GM12878 (cell line): Measurements from ENCODE around the gene SPATA32. TPM values are rescaled to one million over a fixed set of nuclear protein-coding genes. Genes with fewer than 3 reads are reported as not detected.

ENCODE experiments used
- ATAC-seq: fragments of 200-7000 bp; cut with Tn5 transposase; 3 replicates; pipeline ENCODE4 v1.9.1; 2020; ENCODE audit warnings: mild to moderate bottlenecking, moderate library complexity
- BruUV-seq: library from RNA; stranded (reverse); fragments of 400-500 nt; replicated peaks from 2 replicates; lab custom pipeline; 2021; lab: Mats Ljungman, UMichigan
- CTCF ChIA-PET: fragments of 300-600 bp; sonication (Branson Sonifier 250); formaldehyde crosslinking; extraction: SDS; loops from one replicate; lab custom pipeline; 2021; ENCODE audit warnings: inconsistent platforms; lab: Yijun Ruan, JAX
- POLR2A ChIA-PET: fragments of 350-600 bp; formaldehyde crosslinking; extraction: SDS; loops from one replicate; lab custom pipeline; 2021; ENCODE audit warnings: inconsistent platforms; lab: Charles Lee
- RAD21 ChIA-PET: fragments of 300-600 bp; sonication (Branson Sonifier 250); formaldehyde crosslinking; loops from one replicate; lab custom pipeline; 2023; ENCODE audit warnings: antibody characterized with exemption; ENCODE audit not compliant: unreplicated experiment; lab: Charles Lee
- SMC1A ChIA-PET: fragments of 300-600 bp; sonication (Branson Sonifier 250); formaldehyde crosslinking; loops from one replicate; lab custom pipeline; 2023; ENCODE audit not compliant: unreplicated experiment, uncharacterized antibody; lab: Charles Lee
- DNase-seq: peaks from one replicate; pipeline ENCODE4 v3.0.0-alpha.2; 2011; ENCODE audit warnings: low read depth, low spot score
- FAIRE-seq: peaks from 3 replicates; lab custom pipeline; 2011; peaks lifted over from hg19 to GRCh38; lab: Jason Lieb, UNC
- H2AFZ ChIP-seq: 2 replicates; pipeline ENCODE4 v1.6.0; 2011; ENCODE audit warnings: low read depth, low read length, control low read depth; ENCODE audit not compliant: control insufficient read depth
- H3K27ac ChIP-seq: 2 replicates; pipeline ENCODE4 v1.5.1; 2011; ENCODE audit warnings: control low read depth; ENCODE audit not compliant: control insufficient read depth, insufficient read depth
- H3K27me3 ChIP-seq, 2 experiments: replicated peaks in 1 of 2; 2 replicates each; pipeline versions ENCODE4 v1.6.0 to v1.6.1; 2011; ENCODE audit warnings: low read length in 1 of 2; ENCODE audit not compliant: control insufficient read depth in 2 of 2, insufficient read depth in 2 of 2
- H3K36me3 ChIP-seq, 2 experiments: 2 replicates each; pipeline ENCODE4 v1.5.1; 2011; ENCODE audit warnings: low read length in 1 of 2; ENCODE audit not compliant: control insufficient read depth in 2 of 2, insufficient read depth in 2 of 2
- H3K4me1 ChIP-seq: 2 replicates; pipeline ENCODE4 v1.6.1; 2011; ENCODE audit warnings: mild to moderate bottlenecking, low read length, moderate library complexity, mixed read lengths; ENCODE audit not compliant: control insufficient read depth, insufficient read depth
- H3K4me2 ChIP-seq: 2 replicates; pipeline ENCODE4 v1.6.0; 2011; ENCODE audit warnings: control low read depth; ENCODE audit not compliant: control insufficient read depth, insufficient read depth
- H3K4me3 ChIP-seq: fragments of 200-600 bp; sonication (generic); 2 replicates; pipeline ENCODE4 v1.5.1; 2016
- H3K79me2 ChIP-seq: 2 replicates; pipeline ENCODE4 v1.6.0; 2011; ENCODE audit warnings: low read length; ENCODE audit not compliant: control insufficient read depth, insufficient read depth
- H3K9ac ChIP-seq: 2 replicates; pipeline ENCODE4 v1.8.0; 2011; ENCODE audit warnings: low read length, control low read depth, mixed read lengths; ENCODE audit not compliant: control insufficient read depth, insufficient read depth
- H3K9me3 ChIP-seq: replicated peaks from 3 replicates; pipeline ENCODE4 v1.5.1; 2011; ENCODE audit warnings: mild to moderate bottlenecking, low read length; ENCODE audit not compliant: control insufficient read depth, insufficient read depth
- H4K20me1 ChIP-seq: 2 replicates; pipeline ENCODE4 v1.6.0; 2011; ENCODE audit not compliant: control insufficient read depth, insufficient read depth
- BACH1 ChIP-seq: fragments of 450-650 bp; IDR thresholded peaks from 2 replicates; pipeline ENCODE4 v1.6.1; 2017; ENCODE audit warnings: mild to moderate bottlenecking, borderline replicate concordance
- CBFB ChIP-seq: IDR thresholded peaks from 2 replicates; pipeline ENCODE4 v1.6.1; 2016; ENCODE audit warnings: antibody characterized with exemption, low read depth
- GABPA ChIP-seq: IDR thresholded peaks from 2 replicates; pipeline ENCODE4 v1.6.1; 2014; ENCODE audit warnings: antibody characterized with exemption, low read depth, mild to moderate bottlenecking, inconsistent platforms
- HDAC2 ChIP-seq: fragments of 200-600 bp; sonication (generic); IDR thresholded peaks from 2 replicates; pipeline ENCODE4 v1.6.1; 2017
- KDM1A ChIP-seq: fragments of 200-600 bp; sonication (generic); IDR thresholded peaks from 2 replicates; pipeline ENCODE4 v1.6.1; 2016; ENCODE audit warnings: borderline replicate concordance
- LARP7 ChIP-seq: fragments of 450-650 bp; IDR thresholded peaks from 2 replicates; pipeline ENCODE4 v1.6.1; 2017; ENCODE audit warnings: mild to moderate bottlenecking
- MEF2A ChIP-seq: IDR thresholded peaks from 2 replicates; pipeline ENCODE4 v1.6.1; 2011; ENCODE audit warnings: low read depth, mild to moderate bottlenecking, low read length, moderate library complexity; ENCODE audit not compliant: insufficient read depth
- MTA3 ChIP-seq: IDR thresholded peaks from 2 replicates; pipeline ENCODE4 v1.6.1; 2012; ENCODE audit warnings: low read length, inconsistent platforms, borderline replicate concordance
- PAX8 ChIP-seq: fragments of 450-650 bp; IDR thresholded peaks from 2 replicates; pipeline ENCODE4 v1.6.1; 2017; ENCODE audit warnings: mild to moderate bottlenecking, moderate library complexity
- POLR2AphosphoS2 ChIP-seq: IDR thresholded peaks from 2 replicates; pipeline ENCODE4 v1.6.1; 2011; ENCODE audit warnings: low read depth, mild to moderate bottlenecking, low read length, improper control_type of control experiment, moderate library complexity
- RBBP5 ChIP-seq: fragments of 200-600 bp; sonication (generic); conservative IDR thresholded peaks from 2 replicates; pipeline ENCODE4 v1.6.1; 2016
- SMARCA5 ChIP-seq: fragments of 450-650 bp; IDR thresholded peaks from 2 replicates; pipeline ENCODE4 v1.6.1; 2017; ENCODE audit warnings: mild to moderate bottlenecking
- ZNF217 ChIP-seq: fragments of 450-650 bp; IDR thresholded peaks from 2 replicates; pipeline ENCODE4 v1.6.1; 2017; ENCODE audit warnings: antibody characterized with exemption, mild to moderate bottlenecking
- ZNF24 ChIP-seq: fragments of 450-650 bp; IDR thresholded peaks from 2 replicates; pipeline ENCODE4 v1.6.1; 2017; ENCODE audit warnings: antibody characterized with exemption, mild to moderate bottlenecking
- ZNF274 ChIP-seq: IDR thresholded peaks from one replicate; pipeline ENCODE4 v1.8.0; 2011; ENCODE audit not compliant: insufficient read length, insufficient read depth
- ZNF384 ChIP-seq: IDR thresholded peaks from 2 replicates; pipeline ENCODE4 v1.6.1; 2012; ENCODE audit warnings: low read depth, mild to moderate bottlenecking, low read length, improper control_type of control experiment, borderline replicate concordance
- WGBS: methylation state at CpG from one replicate; pipeline ENCODE4 v1.1.6; 2016; ENCODE audit warnings: low lambda C conversion rate; ENCODE audit not compliant: insufficient replicate concordance, insufficient coverage; ENCODE audit errors: missing lambda C conversion rate; 5-methylcytosine and 5-hydroxymethylcytosine counted together
- in situ Hi-C: fragments of 300-500 bp; cut with MboI; formaldehyde crosslinking; loops from 9 replicates; pipeline ENCODE4 v1.14.3; 2018; ENCODE audit warnings: mixed read lengths
- intact Hi-C: fragments of 100-400 bp; cut with micrococcal nuclease; formaldehyde crosslinking; loops from one replicate; pipeline ENCODE4 v1.14.2; 2022; ENCODE audit not compliant: unreplicated experiment
- polyA plus RNA-seq, 11 experiments: library from polyadenylated mRNA; depleted of rRNA in 4 of 11; unstranded in 6 of 11; stranded (reverse) in 5 of 11; fragments of >200 nt; fragmentation: Nextera tagmentation in 4 of 11; fragmentation: Illumina TruSeq in 1 of 11; extraction: Ambion mirVana in 4 of 11; extraction: Trizol in 1 of 11; gene quantifications; 1 replicate in 1 of 11; 2 replicates in 10 of 11; pipeline versions ENCODE4 v1.2.1 to v1.2.3, GENCODE V29; 2011 to 2016; ENCODE audit warnings: inconsistent platforms in 2 of 11, missing spikeins in 2 of 11, low read depth in 1 of 11
- total RNA-seq, 4 experiments: library from RNA; depleted of rRNA in 3 of 4; stranded (reverse); fragments of >200 nt in 3 of 4; fragmentation: Illumina TruSeq in 1 of 4; extraction: Trizol in 1 of 4; gene quantifications; 2 replicates each; pipeline versions ENCODE4 v1.2.1 to v1.2.3, GENCODE V29; 2013 to 2021
- TF ChIP-seq, protein P1 (sequence below): IDR thresholded peaks from 2 replicates; pipeline ENCODE4 v1.6.1; 2011; ENCODE audit warnings: borderline replicate concordance, low read depth, mild to moderate bottlenecking, moderate library complexity, mixed read lengths, low read length; ENCODE audit not compliant: insufficient read depth; ENCODE audit errors: extremely low read length
- TF ChIP-seq, protein P2 (sequence below): IDR thresholded peaks from 2 replicates; pipeline ENCODE4 v1.6.1; 2012; ENCODE audit warnings: low read depth, low read length, improper control_type of control experiment
- TF ChIP-seq, protein P3 (sequence below): fragments of 450-650 bp; IDR thresholded peaks from 2 replicates; pipeline ENCODE4 v1.6.1; 2016; ENCODE audit warnings: mild to moderate bottlenecking
- TF ChIP-seq, protein P4 (sequence below): fragments of 150-350 bp; IDR thresholded peaks from 2 replicates; pipeline ENCODE4 v1.6.1; 2016; ENCODE audit warnings: low read depth, low read length

Gene SPATA32
- total and polyA plus RNA-seq, 10 of the 15 experiments (the other 5 are each of a cell fraction or from before 2014, with no cell fraction given), result 0.03 to 0.35 (median 0.11) TPM; not detected in 3

DNA sequence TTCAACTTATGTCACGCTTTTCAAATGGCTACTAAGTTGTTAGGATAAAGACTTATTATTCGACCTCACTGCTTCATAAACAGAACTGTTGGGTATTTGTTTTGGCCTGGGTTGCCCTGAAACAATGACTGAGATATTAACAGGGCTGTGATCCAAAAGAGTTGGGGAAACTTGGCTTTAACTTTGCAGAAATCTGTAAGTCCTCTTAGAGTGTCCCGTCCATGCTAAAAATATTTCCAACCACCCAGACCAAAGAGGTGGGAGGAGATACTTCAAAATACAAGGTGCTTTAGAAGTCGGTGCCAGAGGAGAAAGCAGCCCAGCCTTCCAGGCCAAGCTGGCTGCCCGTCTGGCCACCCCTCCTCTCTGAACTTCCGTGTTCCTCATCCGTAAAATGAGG, 16.1 kb upstream of the SPATA32 start:
- H3K4me1 ChIP-seq, result peaks cover 4% of the 10 kb centered on the region; the same call in 1 of the 2 replicates
- H3K79me2 ChIP-seq, result no peaks in the 10 kb centered on the region
- ChIA-PET RAD21 (interaction anchor here (0.9 to 6.2 kb wide), 26 partner anchors 11 to 143 kb away, joined by 3 to 150 read pairs (median 6); partner anchors contain the start of genes ACBD4, FMNL1 and MAP3K14), POLR2A (interaction anchor here (1.0 to 3.0 kb wide), 9 partner anchors 17 to 112 kb away, joined by 3 to 19 read pairs (median 7); partner anchors contain the start of gene MAP3K14), CTCF (interaction anchor here (0.7 to 10.7 kb wide), 31 partner anchors 10 to 138 kb away, joined by 3 to 291 read pairs (median 6); partner anchors contain the start of genes FMNL1 and MAP3K14)
- no peak overlapping the region for H3K9ac ChIP-seq
- H3K4me2 ChIP-seq, result no peak overlapping the region
- in situ Hi-C loops, result loop anchor here (5.0 kb wide), 1 partner anchor 109 kb away; no protein-coding TSS in a partner anchor
- intact Hi-C loops, result loop anchor here (1.0 to 5.0 kb wide), 3 partner anchors 37 to 107 kb away; partner anchors contain the start of gene FMNL1
- peaks cover 18 to 28% of the 10 kb centered on the region in 2 experiments for H3K36me3 ChIP-seq
- no peaks in the 10 kb centered on the region for H3K9me3 ChIP-seq
- no peak for FAIRE-seq
- no peak for TF ChIP-seq CBFB
- TF ChIP-seq HDAC2, result no peak
- TF ChIP-seq PAX8, result no peak
- no peak for TF ChIP-seq SMARCA5
- no peak for TF ChIP-seq KDM1A
- TF ChIP-seq, protein P1, sequence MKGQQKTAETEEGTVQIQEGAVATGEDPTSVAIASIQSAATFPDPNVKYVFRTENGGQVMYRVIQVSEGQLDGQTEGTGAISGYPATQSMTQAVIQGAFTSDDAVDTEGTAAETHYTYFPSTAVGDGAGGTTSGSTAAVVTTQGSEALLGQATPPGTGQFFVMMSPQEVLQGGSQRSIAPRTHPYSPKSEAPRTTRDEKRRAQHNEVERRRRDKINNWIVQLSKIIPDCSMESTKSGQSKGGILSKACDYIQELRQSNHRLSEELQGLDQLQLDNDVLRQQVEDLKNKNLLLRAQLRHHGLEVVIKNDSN, result no peak
- no peak for TF ChIP-seq MEF2A
- TF ChIP-seq RBBP5, result no peak
- TF ChIP-seq, protein P2, sequence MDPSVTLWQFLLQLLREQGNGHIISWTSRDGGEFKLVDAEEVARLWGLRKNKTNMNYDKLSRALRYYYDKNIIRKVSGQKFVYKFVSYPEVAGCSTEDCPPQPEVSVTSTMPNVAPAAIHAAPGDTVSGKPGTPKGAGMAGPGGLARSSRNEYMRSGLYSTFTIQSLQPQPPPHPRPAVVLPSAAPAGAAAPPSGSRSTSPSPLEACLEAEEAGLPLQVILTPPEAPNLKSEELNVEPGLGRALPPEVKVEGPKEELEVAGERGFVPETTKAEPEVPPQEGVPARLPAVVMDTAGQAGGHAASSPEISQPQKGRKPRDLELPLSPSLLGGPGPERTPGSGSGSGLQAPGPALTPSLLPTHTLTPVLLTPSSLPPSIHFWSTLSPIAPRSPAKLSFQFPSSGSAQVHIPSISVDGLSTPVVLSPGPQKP, result no peak
- TF ChIP-seq, protein P3, sequence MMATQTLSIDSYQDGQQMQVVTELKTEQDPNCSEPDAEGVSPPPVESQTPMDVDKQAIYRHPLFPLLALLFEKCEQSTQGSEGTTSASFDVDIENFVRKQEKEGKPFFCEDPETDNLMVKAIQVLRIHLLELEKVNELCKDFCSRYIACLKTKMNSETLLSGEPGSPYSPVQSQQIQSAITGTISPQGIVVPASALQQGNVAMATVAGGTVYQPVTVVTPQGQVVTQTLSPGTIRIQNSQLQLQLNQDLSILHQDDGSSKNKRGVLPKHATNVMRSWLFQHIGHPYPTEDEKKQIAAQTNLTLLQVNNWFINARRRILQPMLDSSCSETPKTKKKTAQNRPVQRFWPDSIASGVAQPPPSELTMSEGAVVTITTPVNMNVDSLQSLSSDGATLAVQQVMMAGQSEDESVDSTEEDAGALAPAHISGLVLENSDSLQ, result no peak
- TF ChIP-seq POLR2AphosphoS2, result no peak
- TF ChIP-seq MTA3, result no peak
- no peak for TF ChIP-seq GABPA
- TF ChIP-seq, protein P4, sequence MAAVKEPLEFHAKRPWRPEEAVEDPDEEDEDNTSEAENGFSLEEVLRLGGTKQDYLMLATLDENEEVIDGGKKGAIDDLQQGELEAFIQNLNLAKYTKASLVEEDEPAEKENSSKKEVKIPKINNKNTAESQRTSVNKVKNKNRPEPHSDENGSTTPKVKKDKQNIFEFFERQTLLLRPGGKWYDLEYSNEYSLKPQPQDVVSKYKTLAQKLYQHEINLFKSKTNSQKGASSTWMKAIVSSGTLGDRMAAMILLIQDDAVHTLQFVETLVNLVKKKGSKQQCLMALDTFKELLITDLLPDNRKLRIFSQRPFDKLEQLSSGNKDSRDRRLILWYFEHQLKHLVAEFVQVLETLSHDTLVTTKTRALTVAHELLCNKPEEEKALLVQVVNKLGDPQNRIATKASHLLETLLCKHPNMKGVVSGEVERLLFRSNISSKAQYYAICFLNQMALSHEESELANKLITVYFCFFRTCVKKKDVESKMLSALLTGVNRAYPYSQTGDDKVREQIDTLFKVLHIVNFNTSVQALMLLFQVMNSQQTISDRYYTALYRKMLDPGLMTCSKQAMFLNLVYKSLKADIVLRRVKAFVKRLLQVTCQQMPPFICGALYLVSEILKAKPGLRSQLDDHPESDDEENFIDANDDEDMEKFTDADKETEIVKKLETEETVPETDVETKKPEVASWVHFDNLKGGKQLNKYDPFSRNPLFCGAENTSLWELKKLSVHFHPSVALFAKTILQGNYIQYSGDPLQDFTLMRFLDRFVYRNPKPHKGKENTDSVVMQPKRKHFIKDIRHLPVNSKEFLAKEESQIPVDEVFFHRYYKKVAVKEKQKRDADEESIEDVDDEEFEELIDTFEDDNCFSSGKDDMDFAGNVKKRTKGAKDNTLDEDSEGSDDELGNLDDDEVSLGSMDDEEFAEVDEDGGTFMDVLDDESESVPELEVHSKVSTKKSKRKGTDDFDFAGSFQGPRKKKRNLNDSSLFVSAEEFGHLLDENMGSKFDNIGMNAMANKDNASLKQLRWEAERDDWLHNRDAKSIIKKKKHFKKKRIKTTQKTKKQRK, result no peak
- TF ChIP-seq BACH1, result no peak
- TF ChIP-seq ZNF217, result no peak
- TF ChIP-seq ZNF24, result no peak
- no peak for TF ChIP-seq LARP7
- TF ChIP-seq ZNF384, result no peak
- no peak for TF ChIP-seq ZNF274
- TF ChIP-seq, all 136 proteins: peak for 0
- H4K20me1 ChIP-seq, result no peaks in the 10 kb centered on the region
- no peak overlapping the region for H2AFZ ChIP-seq
- ATAC-seq (no peak), DNase-seq (no peak)
- 83% methylated on average over 7 of the region's 7 CpGs for WGBS
- H3K4me3 ChIP-seq, result no peak overlapping the region
- no peaks in the 10 kb centered on the region for H3K27me3 ChIP-seq
- H3K27ac ChIP-seq, result no peak overlapping the region
- SMC1A ChIA-PET, result interaction anchor here (0.9 to 6.0 kb wide), 26 partner anchors 10 to 116 kb away, joined by 3 to 184 read pairs (median 10); partner anchors contain the start of gene MAP3K14
- no TSS peak for BruUV-seq
